Glutamatergic neuron (in vitro differentiated cells): ENCODE results near the gene RNASEH2C. TPM values are rescaled to one million over a fixed set of nuclear protein-coding genes. Genes with fewer than 3 reads are reported as not detected.
"Not testable (repeated sequence)": the region's sequence is repeated elsewhere in the genome, so short reads cannot be mapped to it uniquely, and the experiment has no call there.

Source experiments
- DNase-seq: peaks from one replicate; pipeline ENCODE4 v3.0.0; 2022
- H3K27ac Mint-ChIP-seq: one replicate; pipeline ENCODE4 v1.8.0; 2020; ENCODE audit warnings: mild to moderate bottlenecking, mixed read lengths, inconsistent platforms; ENCODE audit not compliant: unreplicated experiment
- H3K27me3 Mint-ChIP-seq: one replicate; pipeline ENCODE4 v1.8.0; 2020; ENCODE audit warnings: mild to moderate bottlenecking, moderate library complexity, mixed read lengths, inconsistent platforms; ENCODE audit not compliant: unreplicated experiment
- H3K36me3 Mint-ChIP-seq: one replicate; pipeline ENCODE4 v1.8.0; 2020; ENCODE audit warnings: mild to moderate bottlenecking, mixed read lengths, inconsistent platforms; ENCODE audit not compliant: unreplicated experiment
- H3K4me1 Mint-ChIP-seq: one replicate; pipeline ENCODE4 v1.8.0; 2020; ENCODE audit warnings: mild to moderate bottlenecking, low read depth, mixed read lengths, inconsistent platforms; ENCODE audit not compliant: unreplicated experiment
- H3K4me3 Mint-ChIP-seq: one replicate; pipeline ENCODE4 v1.8.0; 2020; ENCODE audit warnings: mild to moderate bottlenecking, mixed read lengths, inconsistent platforms; ENCODE audit not compliant: unreplicated experiment
- H3K9me3 Mint-ChIP-seq: one replicate; pipeline ENCODE4 v1.8.0; 2020; ENCODE audit warnings: mild to moderate bottlenecking, moderate library complexity, mixed read lengths, inconsistent platforms; ENCODE audit not compliant: unreplicated experiment
- long read RNA-seq: library from polyadenylated mRNA; unstranded; transcript quantifications from one replicate; pipeline ENCODE4 v2.0.0, GENCODE V29; 2020; ENCODE audit not compliant: unreplicated experiment
- total RNA-seq: library from RNA; stranded (reverse); fragmentation: NEBNext Ultra II Directional; extraction: Animal tissue kit (Norgen Biotek cat#: 25700); gene quantifications from one replicate; pipeline ENCODE4 v1.2.1, GENCODE V29; 2021; ENCODE audit not compliant: unreplicated experiment
- TF ChIP-seq, protein P1 (sequence below): fragments of 200-600 bp; sonication (generic); IDR thresholded peaks from one replicate; pipeline ENCODE4 v1.5.0; 2021; ENCODE audit not compliant: partially characterized antibody, unreplicated experiment

The RNASEH2C gene
- total RNA-seq: 42.9 TPM
- long read RNA-seq, transcript RNASEH2C-201 (4 exons, 2,794 nt): major isoform, 51 of 64 reads
- long read RNA-seq, transcript RNASEH2C-203 (3 exons, 2,798 nt): minor isoform, 10 of 64 reads
- long read RNA-seq, partial matches to known transcripts: 0 of 64 reads
- long read RNA-seq, other reads (novel, unspliced or antisense): 0 of 64 reads

- DNase-seq: peak; percentile 86
- peaks cover 2% of the 10 kb centered on the region for H3K27me3 Mint-ChIP-seq
- no peaks in the 10 kb centered on the region for H3K36me3 Mint-ChIP-seq
- TF ChIP-seq, protein P1, sequence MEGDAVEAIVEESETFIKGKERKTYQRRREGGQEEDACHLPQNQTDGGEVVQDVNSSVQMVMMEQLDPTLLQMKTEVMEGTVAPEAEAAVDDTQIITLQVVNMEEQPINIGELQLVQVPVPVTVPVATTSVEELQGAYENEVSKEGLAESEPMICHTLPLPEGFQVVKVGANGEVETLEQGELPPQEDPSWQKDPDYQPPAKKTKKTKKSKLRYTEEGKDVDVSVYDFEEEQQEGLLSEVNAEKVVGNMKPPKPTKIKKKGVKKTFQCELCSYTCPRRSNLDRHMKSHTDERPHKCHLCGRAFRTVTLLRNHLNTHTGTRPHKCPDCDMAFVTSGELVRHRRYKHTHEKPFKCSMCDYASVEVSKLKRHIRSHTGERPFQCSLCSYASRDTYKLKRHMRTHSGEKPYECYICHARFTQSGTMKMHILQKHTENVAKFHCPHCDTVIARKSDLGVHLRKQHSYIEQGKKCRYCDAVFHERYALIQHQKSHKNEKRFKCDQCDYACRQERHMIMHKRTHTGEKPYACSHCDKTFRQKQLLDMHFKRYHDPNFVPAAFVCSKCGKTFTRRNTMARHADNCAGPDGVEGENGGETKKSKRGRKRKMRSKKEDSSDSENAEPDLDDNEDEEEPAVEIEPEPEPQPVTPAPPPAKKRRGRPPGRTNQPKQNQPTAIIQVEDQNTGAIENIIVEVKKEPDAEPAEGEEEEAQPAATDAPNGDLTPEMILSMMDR: no peak
- H3K4me3 Mint-ChIP-seq: peak within 1 kb of the TSS; percentile 95
- peak within 1 kb of the TSS; percentile 80 for H3K27ac Mint-ChIP-seq
- H3K4me1 Mint-ChIP-seq: peaks cover 4% of the 10 kb centered on the region
- peaks cover 3% of the 10 kb centered on the region for H3K9me3 Mint-ChIP-seq
Observed at GRCh38 chr11:65720211-65720934, at the start of gene RNASEH2C. Gene RNASEH2C (minus strand): TSS chr11:65720798. CDS start chr11:65720758, 40 bp downstream.

DNA sequence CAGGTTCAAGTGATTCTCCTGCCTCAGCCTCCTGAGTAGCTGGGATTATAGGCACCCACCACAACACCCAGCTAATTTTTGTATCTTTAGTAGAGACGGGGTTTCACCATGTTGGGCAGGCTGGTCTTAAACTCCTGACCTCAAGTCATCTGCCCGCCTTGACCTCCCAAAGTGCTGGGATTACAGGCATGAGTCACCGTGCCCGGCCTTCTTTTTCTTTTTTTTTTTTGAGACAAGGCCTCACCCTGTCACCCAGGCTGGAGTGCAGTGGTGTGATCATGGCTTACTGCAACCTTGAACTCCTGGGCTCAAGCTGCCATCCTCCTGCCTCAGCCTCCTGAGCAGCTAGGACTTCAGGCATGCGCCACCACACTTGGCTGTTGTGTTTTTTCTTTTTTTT lies 47.2 kb upstream of the RNASEH2C start:
- not testable (repeated sequence) for H3K27ac Mint-ChIP-seq, H3K27me3 Mint-ChIP-seq, H3K4me3 Mint-ChIP-seq, DNase-seq, H3K9me3 Mint-ChIP-seq, H3K36me3 Mint-ChIP-seq, H3K4me1 Mint-ChIP-seq

GRCh38 chr11:65767406-65767805 lies 46.8 kb upstream of the RNASEH2C start:
- H3K36me3 Mint-ChIP-seq: no peaks in the 10 kb centered on the region
- peaks cover 4% of the 10 kb centered on the region for H3K9me3 Mint-ChIP-seq
- no peaks in the 10 kb centered on the region for H3K27me3 Mint-ChIP-seq
- no peak overlapping the region for H3K27ac Mint-ChIP-seq
- TF ChIP-seq, protein P1: no peak
- no peaks in the 10 kb centered on the region for H3K4me1 Mint-ChIP-seq
- DNase-seq: no peak
- no peak overlapping the region for H3K4me3 Mint-ChIP-seq

- H3K36me3 Mint-ChIP-seq: no peaks in the 10 kb centered on the region
- H3K4me1 Mint-ChIP-seq: no peaks in the 10 kb centered on the region
- no peaks in the 10 kb centered on the region for H3K27me3 Mint-ChIP-seq
- peaks cover 4% of the 10 kb centered on the region for H3K9me3 Mint-ChIP-seq
- H3K27ac Mint-ChIP-seq: no peak overlapping the region
- DNase-seq: no peak
- H3K4me3 Mint-ChIP-seq: no peak overlapping the region
- TF ChIP-seq, protein P1: no peak
Observed at GRCh38 chr11:65766535-65766934, 45.9 kb upstream of the RNASEH2C start.

- peaks cover 6% of the 10 kb centered on the region for H3K9me3 Mint-ChIP-seq
- H3K4me3 Mint-ChIP-seq: no peak overlapping the region
- no peaks in the 10 kb centered on the region for H3K4me1 Mint-ChIP-seq
- TF ChIP-seq, protein P1: no peak
- H3K36me3 Mint-ChIP-seq: no peaks in the 10 kb centered on the region
- no peaks in the 10 kb centered on the region for H3K27me3 Mint-ChIP-seq
- H3K27ac Mint-ChIP-seq: no peak overlapping the region
- DNase-seq: no peak
Observed at GRCh38 chr11:65764434-65764833, 43.8 kb upstream of the RNASEH2C start.

GRCh38 chr11:65762816-65763215 lies 42.2 kb upstream of the RNASEH2C start:
- not testable (repeated sequence) for H3K27me3 Mint-ChIP-seq, H3K4me3 Mint-ChIP-seq, DNase-seq, H3K27ac Mint-ChIP-seq, H3K36me3 Mint-ChIP-seq, H3K4me1 Mint-ChIP-seq
- H3K9me3 Mint-ChIP-seq: peaks cover 10% of the 10 kb centered on the region

DNA sequence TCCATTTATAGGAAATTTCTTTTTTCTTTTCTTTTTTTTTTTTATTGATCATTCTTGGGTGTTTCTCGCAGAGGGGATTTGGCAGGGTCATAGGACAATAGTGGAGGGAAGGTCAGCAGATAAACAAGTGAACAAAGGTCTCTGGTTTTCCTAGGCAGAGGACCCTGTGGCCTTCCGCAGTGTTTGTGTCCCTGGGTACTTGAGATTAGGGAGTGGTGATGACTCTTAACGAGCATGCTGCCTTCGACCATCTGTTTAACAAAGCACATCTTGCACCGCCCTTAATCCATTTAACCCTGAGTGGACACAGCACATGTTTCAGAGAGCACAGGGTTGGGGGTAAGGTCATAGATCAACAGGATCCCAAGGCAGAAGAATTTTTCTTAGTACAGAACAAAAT lies 41.6 kb upstream of the RNASEH2C start:
- Mint-ChIP-seq H3K9me3 (peaks cover 10% of the 10 kb centered on the region), H3K27ac (peak overlapping the region; percentile 68)
- not testable (repeated sequence) for H3K4me3 Mint-ChIP-seq, H3K36me3 Mint-ChIP-seq, DNase-seq, H3K4me1 Mint-ChIP-seq, H3K27me3 Mint-ChIP-seq
